Hepatocyte (in vitro differentiated cells): ENCODE data around the gene SIL1. TPM values are rescaled to one million over a fixed set of nuclear protein-coding genes. Genes with fewer than 3 reads are reported as not detected.

Source experiments
- DNase-seq: peaks from one replicate; pipeline ENCODE4 v3.0.0-alpha.2; 2016; ENCODE audit warnings: low spot score
- H2AFZ ChIP-seq: fragments of 200-600 bp; sonication (generic); 2 replicates; pipeline ENCODE4 v1.6.0; 2016; ENCODE audit warnings: antibody characterized with exemption, mild to moderate bottlenecking
- H3K27ac ChIP-seq: fragments of 200-600 bp; sonication (generic); 2 replicates; pipeline ENCODE4 v1.5.1; 2016; ENCODE audit warnings: mild to moderate bottlenecking
- H3K27me3 ChIP-seq: fragments of 200-600 bp; sonication (generic); 2 replicates; pipeline ENCODE4 v1.6.1; 2016
- H3K36me3 ChIP-seq: fragments of 200-600 bp; sonication (generic); replicated peaks from 2 replicates; pipeline ENCODE4 v1.5.1; 2016; ENCODE audit warnings: low read depth; ENCODE audit not compliant: insufficient read depth
- H3K4me1 ChIP-seq: fragments of 200-600 bp; sonication (generic); 2 replicates; pipeline ENCODE4 v1.5.1; 2016; ENCODE audit warnings: mild to moderate bottlenecking, moderate library complexity; ENCODE audit not compliant: insufficient read depth
- H3K4me2 ChIP-seq: fragments of 200-600 bp; sonication (generic); 2 replicates; pipeline ENCODE4 v1.6.0; 2016
- H3K4me3 ChIP-seq: fragments of 200-600 bp; sonication (generic); 2 replicates; pipeline ENCODE4 v1.5.1; 2016; ENCODE audit warnings: mild to moderate bottlenecking
- H3K79me2 ChIP-seq: fragments of 200-600 bp; sonication (generic); 2 replicates; pipeline ENCODE4 v1.6.0; 2017; ENCODE audit warnings: mild to moderate bottlenecking
- H3K9me2 ChIP-seq: fragments of 200-600 bp; sonication (generic); replicated peaks from 2 replicates; pipeline ENCODE4 v1.6.0; 2017; ENCODE audit warnings: mild to moderate bottlenecking; ENCODE audit not compliant: insufficient read depth
- H3K9me3 ChIP-seq: fragments of 200-600 bp; sonication (generic); 2 replicates; pipeline ENCODE4 v1.5.1; 2016; ENCODE audit warnings: low read depth, mild to moderate bottlenecking
- H4K20me1 ChIP-seq: fragments of 200-600 bp; sonication (generic); 2 replicates; pipeline ENCODE4 v1.6.0; 2016; ENCODE audit warnings: mild to moderate bottlenecking; ENCODE audit not compliant: insufficient read depth, poor library complexity, severe bottlenecking
- EZH2 ChIP-seq: fragments of 200-600 bp; sonication (generic); IDR thresholded peaks from 2 replicates; pipeline ENCODE4 v1.6.1; 2016; ENCODE audit warnings: antibody characterized with exemption, mild to moderate bottlenecking, borderline replicate concordance
- EZH2phosphoT487 ChIP-seq: fragments of 200-600 bp; sonication (generic); IDR thresholded peaks from one replicate; pipeline ENCODE4 v1.6.1; 2018; ENCODE audit warnings: antibody characterized with exemption, mild to moderate bottlenecking, low read depth, moderate library complexity; ENCODE audit not compliant: unreplicated experiment, severe bottlenecking
- WGBS: methylation state at CpG from one replicate; pipeline ENCODE4 v1.1.6; 2016; ENCODE audit warnings: low lambda C conversion rate; ENCODE audit errors: missing lambda C conversion rate; 5-methylcytosine and 5-hydroxymethylcytosine counted together
- polyA plus RNA-seq: library from polyadenylated mRNA; unstranded; fragments of >200 nt; fragmentation: Nextera tagmentation; extraction: Ambion mirVana; gene quantifications from 2 replicates; pipeline ENCODE4 v1.2.1, GENCODE V29; 2016
- total RNA-seq: library from RNA; depleted of rRNA; stranded (reverse); fragments of >200 nt; gene quantifications from 2 replicates; pipeline ENCODE4 v1.2.3, GENCODE V29; 2014
- TF ChIP-seq, protein P1 (sequence below): fragments of 200-600 bp; sonication (generic); IDR thresholded peaks from 2 replicates; pipeline ENCODE4 v1.5.1; 2016; ENCODE audit warnings: antibody characterized with exemption, mild to moderate bottlenecking; ENCODE audit not compliant: poor library complexity

The SIL1 gene
- total and polyA plus RNA-seq, 2 experiments from 2014 or later, result 82.0 to 176 TPM

DNA sequence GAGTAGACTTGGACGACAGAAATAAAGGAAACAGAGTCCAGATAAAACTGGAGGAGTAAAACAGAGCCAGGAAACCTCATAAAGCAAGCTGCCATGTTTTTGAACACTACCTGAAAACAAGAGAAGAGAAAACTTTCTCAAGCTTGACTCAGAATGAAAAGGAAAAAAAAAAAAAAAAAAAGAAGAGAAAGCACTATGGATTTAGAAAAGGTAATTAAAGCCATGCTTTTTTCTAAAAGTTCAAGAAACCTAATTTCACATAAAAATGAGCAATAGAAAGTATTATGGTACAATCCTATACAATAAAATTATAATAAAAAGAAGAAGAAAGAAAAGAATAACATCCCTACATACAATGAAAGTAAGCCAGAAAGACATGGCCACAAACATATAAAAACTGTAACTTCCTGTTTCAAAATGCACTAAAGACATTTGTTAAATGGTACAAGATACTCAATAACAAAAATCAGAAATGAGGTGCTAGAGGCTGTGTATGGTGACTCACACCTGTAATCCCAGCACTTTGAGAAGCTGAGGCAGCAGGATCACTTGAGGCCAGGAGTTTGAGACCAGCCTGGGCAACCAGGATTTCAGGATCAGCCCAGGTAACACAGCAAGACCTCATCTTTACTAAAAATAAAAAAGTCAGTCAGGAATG is 129.5 kb downstream of the SIL1 start:
- DNase-seq, result no peak

DNA sequence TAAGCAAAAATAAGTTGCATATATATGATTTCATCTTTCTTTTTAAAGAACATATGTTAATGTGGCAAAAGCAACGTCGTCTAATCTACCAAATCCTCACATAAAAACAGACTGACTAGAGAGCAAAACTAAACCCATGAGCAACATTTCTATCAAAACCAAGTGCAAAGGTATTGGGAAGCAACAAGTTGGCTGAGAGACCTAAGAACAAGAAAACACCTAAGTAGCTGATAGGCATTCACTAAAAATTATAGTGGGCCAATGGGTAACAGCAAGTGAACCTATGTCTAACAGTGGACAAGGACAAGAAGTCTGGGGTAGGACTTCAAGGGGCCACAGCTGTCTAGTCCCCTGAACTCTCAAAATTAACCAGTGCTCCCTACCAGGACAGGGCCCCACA is 130.1 kb downstream of the SIL1 start:
- no peaks in the 10 kb centered on the region for H3K9me3 ChIP-seq
- H3K27me3 ChIP-seq, result no peaks in the 10 kb centered on the region
- no peaks in the 10 kb centered on the region for H3K4me1 ChIP-seq
- no peaks in the 10 kb centered on the region for H3K79me2 ChIP-seq
- DNase-seq, result no peak
- no peak overlapping the region for H3K4me2 ChIP-seq
- H4K20me1 ChIP-seq, result no peaks in the 10 kb centered on the region
- H3K4me3 ChIP-seq, result no peak overlapping the region
- H3K36me3 ChIP-seq, result no peaks in the 10 kb centered on the region
- H3K9me2 ChIP-seq, result no peaks in the 10 kb centered on the region
- 98% methylated on average over 2 of the region's 2 CpGs for WGBS
- no peak overlapping the region for H2AFZ ChIP-seq
- no peak overlapping the region for H3K27ac ChIP-seq
- TF ChIP-seq, protein P1, sequence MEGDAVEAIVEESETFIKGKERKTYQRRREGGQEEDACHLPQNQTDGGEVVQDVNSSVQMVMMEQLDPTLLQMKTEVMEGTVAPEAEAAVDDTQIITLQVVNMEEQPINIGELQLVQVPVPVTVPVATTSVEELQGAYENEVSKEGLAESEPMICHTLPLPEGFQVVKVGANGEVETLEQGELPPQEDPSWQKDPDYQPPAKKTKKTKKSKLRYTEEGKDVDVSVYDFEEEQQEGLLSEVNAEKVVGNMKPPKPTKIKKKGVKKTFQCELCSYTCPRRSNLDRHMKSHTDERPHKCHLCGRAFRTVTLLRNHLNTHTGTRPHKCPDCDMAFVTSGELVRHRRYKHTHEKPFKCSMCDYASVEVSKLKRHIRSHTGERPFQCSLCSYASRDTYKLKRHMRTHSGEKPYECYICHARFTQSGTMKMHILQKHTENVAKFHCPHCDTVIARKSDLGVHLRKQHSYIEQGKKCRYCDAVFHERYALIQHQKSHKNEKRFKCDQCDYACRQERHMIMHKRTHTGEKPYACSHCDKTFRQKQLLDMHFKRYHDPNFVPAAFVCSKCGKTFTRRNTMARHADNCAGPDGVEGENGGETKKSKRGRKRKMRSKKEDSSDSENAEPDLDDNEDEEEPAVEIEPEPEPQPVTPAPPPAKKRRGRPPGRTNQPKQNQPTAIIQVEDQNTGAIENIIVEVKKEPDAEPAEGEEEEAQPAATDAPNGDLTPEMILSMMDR, result no peak
- TF ChIP-seq EZH2 (no peak), EZH2phosphoT487 (no peak)

More for the DNA sequence above, 129.5 kb downstream of the SIL1 start:
- Histone ChIP-seq H3K27me3 (no peaks in the 10 kb centered on the region), H3K9me2 (no peaks in the 10 kb centered on the region), H2AFZ (no peak overlapping the region), H4K20me1 (no peaks in the 10 kb centered on the region), H3K79me2 (no peaks in the 10 kb centered on the region), H3K4me3 (no peak overlapping the region), H3K4me1 (no peaks in the 10 kb centered on the region), H3K27ac (no peak overlapping the region), H3K9me3 (no peaks in the 10 kb centered on the region), H3K36me3 (no peaks in the 10 kb centered on the region), H3K4me2 (no peak overlapping the region)
- TF ChIP-seq EZH2phosphoT487 (no peak), EZH2 (no peak)
- TF ChIP-seq, protein P1, result no peak
- WGBS, result 76% methylated on average over 1 of the region's 1 CpG

DNA sequence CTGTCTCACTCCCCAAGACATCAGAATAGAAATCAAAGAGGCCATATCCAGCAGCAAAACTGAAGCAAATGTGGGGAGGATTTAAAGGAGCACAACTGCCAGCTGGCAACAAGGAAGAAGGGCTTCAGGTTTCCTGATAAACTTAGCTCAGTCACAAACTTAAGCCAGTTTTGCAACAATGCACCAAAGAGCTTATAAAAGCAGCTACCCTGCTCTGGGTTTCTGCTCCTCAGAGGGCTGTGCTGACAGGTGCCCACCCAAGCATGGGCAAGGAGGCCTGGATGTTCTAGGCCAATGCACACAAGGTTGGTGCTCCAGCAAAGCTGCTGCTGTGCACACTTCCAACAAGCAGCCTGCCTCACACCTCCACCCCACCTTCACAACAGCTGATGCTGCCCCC is 132.9 kb downstream of the SIL1 start:
- Histone ChIP-seq H3K36me3 (no peaks in the 10 kb centered on the region), H4K20me1 (no peaks in the 10 kb centered on the region), H3K27me3 (no peaks in the 10 kb centered on the region), H2AFZ (no peak overlapping the region), H3K4me1 (no peaks in the 10 kb centered on the region), H3K4me3 (no peak overlapping the region), H3K27ac (no peak overlapping the region), H3K4me2 (no peak overlapping the region), H3K79me2 (no peaks in the 10 kb centered on the region), H3K9me3 (no peaks in the 10 kb centered on the region), H3K9me2 (no peaks in the 10 kb centered on the region)
- no peak for DNase-seq
- TF ChIP-seq EZH2 (no peak), EZH2phosphoT487 (no peak)
- TF ChIP-seq, protein P1, result no peak

DNA sequence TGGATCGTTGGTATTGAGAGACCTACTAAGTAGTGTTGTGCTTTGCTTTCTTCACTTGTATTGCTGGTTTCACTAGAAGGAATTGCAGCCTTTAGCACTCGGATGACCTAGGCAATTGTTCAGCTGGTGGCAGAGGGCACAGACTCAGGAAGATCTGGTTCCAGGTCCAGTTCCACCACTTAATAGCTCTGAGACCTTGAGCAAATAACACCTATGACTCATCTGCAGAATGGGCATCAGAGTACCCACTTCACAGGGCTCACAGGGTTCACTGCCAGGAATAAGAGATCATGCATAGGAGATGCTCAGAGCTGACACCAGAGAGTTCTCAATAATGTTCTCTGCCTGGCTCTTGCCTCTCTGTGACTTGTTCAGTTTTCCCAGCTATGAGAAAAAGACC is 133.6 kb downstream of the SIL1 start:
- no peak overlapping the region for H2AFZ ChIP-seq
- H4K20me1 ChIP-seq, result no peaks in the 10 kb centered on the region
- H3K27ac ChIP-seq, result no peak overlapping the region
- H3K4me3 ChIP-seq, result no peak overlapping the region
- TF ChIP-seq EZH2 (no peak), EZH2phosphoT487 (no peak)
- TF ChIP-seq, protein P1, result no peak
- no peak overlapping the region for H3K4me2 ChIP-seq
- WGBS, result 76% methylated on average over 2 of the region's 2 CpGs
- no peaks in the 10 kb centered on the region for H3K27me3 ChIP-seq
- no peaks in the 10 kb centered on the region for H3K79me2 ChIP-seq
- no peaks in the 10 kb centered on the region for H3K36me3 ChIP-seq
- DNase-seq, result no peak
- H3K9me2 ChIP-seq, result no peaks in the 10 kb centered on the region
- H3K9me3 ChIP-seq, result no peaks in the 10 kb centered on the region
- no peaks in the 10 kb centered on the region for H3K4me1 ChIP-seq
